NCI-H1048 (cell line): ENCODE results near the gene P2RY8.
"Not testable (repeated sequence)": the region's sequence is repeated elsewhere in the genome, so short reads cannot be mapped to it uniquely, and the experiment has no call there.

Source experiments
- DNase-seq: peaks from one replicate; lab custom pipeline; 2025; lab: John Stamatoyannopoulos, UW

Gene P2RY8, protein sequence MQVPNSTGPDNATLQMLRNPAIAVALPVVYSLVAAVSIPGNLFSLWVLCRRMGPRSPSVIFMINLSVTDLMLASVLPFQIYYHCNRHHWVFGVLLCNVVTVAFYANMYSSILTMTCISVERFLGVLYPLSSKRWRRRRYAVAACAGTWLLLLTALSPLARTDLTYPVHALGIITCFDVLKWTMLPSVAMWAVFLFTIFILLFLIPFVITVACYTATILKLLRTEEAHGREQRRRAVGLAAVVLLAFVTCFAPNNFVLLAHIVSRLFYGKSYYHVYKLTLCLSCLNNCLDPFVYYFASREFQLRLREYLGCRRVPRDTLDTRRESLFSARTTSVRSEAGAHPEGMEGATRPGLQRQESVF

GRCh38 chrX:1537031-1537715, at the start of gene P2RY8:
TSS of gene P2RY8 (minus strand) at chrX:1537185. CDS start at chrX:1466558, 70,627 bp downstream.
- no peak for DNase-seq

DNA sequence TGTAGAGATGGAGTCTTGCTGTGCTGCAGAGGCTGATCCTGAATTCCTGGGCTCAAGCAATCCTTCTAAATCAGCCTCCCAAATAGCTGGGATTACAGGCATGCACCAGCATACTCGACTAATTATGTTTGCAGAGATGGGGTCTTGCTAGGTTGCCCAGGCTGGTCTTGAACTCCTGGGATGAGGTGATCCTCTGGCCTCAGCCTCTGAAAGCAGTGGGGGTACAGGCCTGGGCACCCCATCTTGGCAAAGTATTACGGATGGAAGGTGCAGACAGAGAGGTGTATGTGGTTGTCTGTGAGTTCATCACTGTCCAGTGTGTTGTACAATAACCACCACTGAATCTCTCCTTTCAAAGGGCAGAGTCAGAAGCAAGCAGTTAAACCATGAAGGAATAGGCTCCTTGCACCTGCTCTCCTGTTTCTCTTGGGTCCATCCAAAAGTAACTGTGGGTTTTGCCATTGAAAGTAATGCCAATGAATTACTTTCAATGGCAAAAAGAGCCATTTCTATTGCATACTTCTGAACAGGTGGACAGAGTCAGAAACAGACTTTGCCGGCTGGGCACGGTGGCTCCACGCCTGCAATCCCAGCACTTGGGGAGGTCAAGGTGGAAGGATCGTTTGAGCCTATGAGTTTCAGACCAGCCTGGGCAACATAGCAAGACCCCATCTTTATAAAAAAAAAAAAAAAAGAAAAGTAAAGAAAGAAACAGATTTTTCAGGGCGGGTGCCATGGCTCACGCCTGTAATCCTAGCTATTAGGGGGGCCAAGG, 47.4 kb upstream of the P2RY8 start:
- no peak for DNase-seq

DNA sequence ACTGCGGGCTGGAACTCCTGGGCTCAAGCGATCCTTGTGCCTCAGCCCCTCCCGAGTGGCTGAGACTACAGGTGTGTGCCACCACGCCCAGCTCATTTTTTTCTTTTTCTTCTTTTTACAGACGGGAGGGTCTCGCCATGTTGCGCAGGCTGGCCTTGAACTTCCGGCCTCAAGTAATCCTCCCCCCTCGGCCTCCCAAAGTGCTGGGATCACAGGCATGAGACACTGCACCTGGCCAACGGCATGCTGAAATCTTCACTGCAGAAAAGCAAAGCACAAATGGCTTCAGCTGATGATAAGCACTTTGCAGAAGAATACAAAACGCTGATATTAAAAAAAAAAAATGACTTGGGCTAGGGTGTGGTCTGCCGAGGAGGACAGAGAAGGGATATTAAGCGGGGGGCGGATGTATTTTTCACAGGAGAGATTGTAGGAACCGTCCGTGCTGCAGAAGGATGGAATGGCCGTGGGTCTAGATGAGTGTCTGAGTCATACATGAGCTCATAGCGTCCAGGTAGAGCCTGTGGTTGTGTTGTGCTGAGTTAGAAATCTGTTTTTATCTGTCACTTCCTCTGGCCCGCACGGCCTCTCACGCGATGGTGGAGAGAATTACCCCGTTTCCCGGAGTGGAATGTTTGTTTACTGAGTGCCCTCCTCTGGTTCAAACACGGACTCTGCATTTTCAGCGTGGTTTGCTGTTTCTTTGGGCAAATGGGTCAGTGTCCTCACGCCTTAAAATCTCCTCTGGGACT, 45.9 kb upstream of the P2RY8 start:
- DNase-seq = no peak

- peak; percentile 47 for DNase-seq
Measured at GRCh38 chrX:1581132-1581531, 44.1 kb upstream of the P2RY8 start.

GRCh38 chrX:1578511-1579173, 41.7 kb upstream of the P2RY8 start:
- DNase-seq = no peak

DNA sequence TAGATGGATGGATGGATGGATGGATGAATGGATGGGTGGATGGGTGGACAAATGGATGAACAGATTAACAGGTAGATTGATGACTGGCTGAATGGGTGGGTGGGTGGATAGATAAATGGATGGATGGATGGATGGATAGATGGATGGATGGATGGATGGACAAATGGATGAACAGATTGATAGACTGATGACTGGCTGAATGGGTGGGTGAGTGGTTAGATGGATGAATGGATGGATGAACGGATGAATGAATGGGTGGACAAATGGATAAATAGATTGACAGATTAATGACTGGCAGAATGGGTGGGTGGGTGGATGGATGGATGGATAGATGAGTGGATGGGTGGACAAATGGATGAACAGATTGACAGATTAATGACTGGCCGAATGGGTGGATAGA, 40.9 kb upstream of the P2RY8 start:
- DNase-seq = no peak

DNA sequence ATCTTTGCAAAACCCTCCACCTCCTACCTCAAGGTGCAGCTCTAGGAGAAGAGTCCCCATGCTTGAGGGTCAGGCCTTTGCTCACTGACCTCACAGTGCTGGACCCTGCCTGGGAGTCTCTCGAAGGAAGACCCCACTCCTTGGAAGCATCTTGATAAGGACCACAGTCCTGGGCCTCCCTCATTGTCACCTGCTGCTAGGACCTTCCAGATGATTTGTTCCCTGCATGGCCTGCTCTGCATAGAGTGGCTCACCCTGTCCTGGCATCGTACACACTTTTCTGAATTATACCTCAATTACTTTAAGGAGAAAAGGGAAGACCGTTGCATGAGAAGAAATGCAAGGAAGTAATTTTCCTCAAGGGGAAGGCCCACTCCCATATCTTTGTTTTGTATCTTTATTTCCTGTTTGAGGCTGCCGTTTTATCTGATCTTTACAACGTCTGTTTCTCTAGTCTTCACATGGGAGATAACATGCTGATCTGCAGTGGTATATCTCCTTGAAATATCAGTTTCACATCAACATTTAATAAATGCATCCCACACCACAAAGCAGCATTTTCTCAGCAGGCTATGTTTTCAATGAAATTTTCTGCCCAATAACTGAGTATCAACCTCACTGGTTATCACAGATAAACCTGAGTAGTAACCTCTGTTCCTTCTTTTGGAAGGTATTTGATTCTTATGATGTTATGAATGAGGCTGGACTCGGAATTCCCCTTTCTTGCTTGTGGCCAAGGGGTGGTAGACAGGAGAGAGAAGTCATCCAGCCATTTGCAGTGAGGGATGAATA, 39.4 kb upstream of the P2RY8 start:
- no peak for DNase-seq

- not testable (repeated sequence) for DNase-seq
Measured at GRCh38 chrX:1574181-1574580, 37.2 kb upstream of the P2RY8 start.

DNA sequence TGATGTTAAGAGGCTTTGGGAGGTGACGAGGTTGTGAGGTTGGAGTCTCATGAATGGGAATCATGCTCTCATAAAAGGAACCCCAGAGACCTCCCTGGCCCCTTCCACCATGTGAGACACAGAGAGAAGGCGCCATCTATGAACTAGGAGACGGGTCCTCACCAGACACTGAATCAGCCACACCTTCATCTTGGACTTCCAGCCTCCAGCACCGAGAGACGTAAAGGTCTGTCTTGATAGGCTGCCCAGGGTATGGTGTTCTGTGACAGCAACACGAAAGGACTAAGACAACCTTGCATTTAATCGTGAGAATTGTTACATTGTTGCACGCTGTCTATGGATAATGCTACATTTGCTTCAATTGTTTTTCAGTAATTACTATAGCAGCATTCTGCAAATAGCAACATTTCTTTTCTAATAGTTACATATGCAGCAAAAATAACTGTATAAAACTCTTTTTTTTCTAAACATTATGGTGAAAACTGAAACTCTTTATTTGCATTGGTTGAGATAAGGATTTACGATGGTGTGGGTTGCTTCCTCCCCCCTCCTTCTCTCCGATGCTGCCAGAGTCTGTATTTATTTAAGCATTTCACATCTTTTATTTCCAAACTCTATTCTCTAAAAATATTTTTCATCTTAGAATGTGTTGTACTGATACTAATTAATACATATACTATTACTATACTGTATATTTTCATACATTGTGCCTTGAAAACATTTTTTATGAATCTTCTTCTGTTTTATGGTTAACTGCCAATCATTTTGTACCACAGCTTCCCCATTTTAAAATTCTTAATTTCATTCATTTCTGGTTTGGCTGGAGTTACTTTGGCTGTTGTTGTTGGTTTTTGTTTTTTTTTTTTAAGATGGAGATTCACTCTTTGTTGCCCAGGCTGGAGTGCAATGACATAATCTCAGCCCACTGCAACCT, 28.0 kb upstream of the P2RY8 start:
- DNase-seq = no peak

GRCh38 chrX:1564077-1564476, 27.1 kb upstream of the P2RY8 start:
- DNase-seq = not testable (repeated sequence)

DNA sequence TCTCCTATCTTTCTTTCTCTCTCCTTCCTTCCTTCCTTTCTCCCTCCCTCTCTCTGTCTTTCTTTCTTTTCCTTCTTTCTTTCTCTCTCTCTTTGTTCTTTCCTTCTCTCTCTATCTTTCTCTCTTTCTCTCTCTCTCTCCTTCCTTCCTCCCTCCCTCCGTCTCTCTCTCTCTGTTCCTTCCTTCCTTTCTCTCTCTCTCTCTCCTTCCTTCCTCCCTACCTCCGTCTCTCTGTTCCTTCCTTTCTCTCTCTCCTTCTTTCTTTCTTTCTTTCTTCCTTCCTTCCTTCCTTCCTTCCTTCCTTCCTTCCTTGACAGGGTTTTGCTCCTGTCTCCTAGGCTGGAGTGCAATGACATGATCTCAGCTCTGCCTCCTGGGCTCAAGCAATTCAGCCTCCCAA, 24.2 kb upstream of the P2RY8 start:
- no peak for DNase-seq

DNA sequence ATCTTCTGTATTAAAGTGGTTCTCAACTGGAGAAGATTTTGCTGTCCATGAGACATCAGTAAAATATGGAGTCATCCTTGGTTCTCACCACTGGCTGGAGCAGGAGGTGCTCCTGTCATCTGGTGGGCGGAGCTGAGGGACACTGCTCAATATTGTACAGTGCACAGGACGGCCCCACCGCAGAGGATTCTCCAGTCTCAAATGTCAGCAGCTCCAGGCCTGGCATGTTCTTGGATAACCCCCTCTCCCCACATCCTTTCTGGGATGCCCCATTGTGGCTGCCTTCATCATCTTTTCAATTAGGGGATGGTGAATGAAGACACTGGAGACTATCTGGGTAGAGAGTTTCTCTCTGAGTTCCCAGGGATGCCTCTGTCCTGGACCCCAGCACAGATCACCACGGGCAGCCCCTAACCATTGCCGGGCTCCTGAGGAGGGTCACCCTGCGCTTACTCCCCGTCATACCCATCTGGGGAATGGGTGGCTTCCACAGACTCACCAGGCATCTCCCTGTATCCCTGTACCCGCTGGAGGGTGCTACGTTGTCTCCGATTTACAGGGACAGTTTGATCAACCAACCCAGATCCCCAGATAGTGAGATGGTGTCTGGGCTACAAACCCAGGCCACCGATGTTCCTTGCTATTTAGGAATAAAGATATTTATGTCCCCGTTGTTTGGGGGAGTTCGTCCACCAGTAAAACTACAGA, 21.9 kb upstream of the P2RY8 start:
- DNase-seq = no peak

- DNase-seq = not testable (repeated sequence)
Measured at GRCh38 chrX:1557442-1557841, 20.5 kb upstream of the P2RY8 start.

DNA sequence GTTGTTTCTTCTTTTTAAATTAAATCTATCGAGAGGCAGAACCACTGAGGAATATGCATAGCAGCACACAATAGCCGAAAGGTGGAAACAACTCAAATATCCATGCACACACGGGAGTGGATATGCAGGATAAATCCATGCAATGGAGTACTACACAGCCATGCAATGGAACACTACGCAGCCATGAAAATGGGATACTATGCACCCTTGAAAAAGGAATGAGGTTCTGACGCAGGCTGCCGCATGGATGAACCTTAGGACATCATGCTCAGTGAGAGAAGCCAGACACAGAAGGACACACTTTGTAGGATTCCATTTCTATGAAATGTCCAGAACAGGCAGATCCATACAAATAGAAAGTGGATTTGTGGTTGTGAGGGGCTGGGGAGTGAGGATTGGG, 18.4 kb upstream of the P2RY8 start:
- DNase-seq = no peak

DNA sequence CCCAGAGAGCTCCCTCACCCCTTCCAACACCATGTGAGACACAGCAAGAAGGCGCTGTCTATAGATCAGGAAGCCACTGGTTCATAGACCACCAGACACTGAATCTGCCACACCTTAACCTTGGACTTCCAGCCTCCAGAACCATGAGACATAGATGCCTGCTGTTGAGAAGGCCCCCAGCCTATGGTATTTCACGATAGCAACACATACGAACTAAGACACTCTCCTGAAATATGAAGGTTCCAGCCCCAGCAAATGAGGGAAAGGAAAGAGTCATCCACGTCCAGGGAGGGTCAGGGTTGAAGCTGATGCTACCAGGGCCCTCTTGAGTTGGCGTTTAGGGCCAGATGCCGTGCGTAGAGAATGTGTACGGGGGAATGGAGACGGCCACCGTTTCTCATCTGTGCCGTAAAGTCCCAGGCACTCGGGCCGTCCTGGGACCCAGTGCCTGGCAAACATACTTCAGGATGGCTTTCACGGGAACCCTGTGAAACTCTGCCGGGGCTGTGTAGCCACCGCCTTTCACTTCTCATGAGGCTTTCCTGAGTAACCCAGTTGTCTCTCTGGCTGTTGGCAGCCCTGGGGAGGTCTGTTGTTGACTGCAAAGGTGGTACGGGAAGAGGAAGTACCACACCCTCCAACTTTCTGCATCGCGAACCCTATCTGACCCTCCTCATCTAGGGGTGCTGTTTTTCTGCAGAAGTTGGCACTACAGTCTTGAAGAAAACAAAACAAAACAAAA, 17.7 kb upstream of the P2RY8 start:
- no peak for DNase-seq

GRCh38 chrX:1551959-1552546, 15.1 kb upstream of the P2RY8 start:
- no peak for DNase-seq

DNA sequence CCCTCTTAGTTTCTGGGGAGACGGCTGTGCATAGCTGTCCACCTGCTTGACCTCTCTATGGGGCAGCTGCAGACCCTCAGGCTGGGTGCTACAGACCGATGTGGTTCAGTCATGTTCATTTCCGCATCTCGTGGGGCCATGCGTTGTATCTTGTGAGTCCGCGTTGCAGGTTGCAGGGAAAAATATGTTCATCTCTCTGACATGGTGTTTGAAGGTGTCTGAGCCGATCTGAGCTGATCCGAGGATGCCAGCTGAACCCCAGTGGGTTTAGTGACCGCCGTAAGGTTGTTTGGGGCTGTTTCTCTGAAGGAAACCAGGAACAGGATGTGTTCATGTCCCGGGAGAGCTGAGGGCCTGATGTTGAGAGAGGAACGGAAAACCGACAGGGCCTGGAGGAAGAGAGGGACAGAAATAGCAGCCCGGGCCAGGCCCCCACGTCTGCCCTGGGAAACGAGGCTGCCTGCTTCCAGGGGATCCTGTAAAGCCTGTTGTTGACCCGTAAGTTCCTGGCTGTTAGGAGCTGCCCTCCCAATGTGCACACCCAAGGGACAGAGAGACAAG, 9.8 kb upstream of the P2RY8 start:
- no peak for DNase-seq
